GDM1 (cell line): Measurements from ENCODE around the gene ATG13.
"Not testable (repeated sequence)": the region's sequence is repeated elsewhere in the genome, so short reads cannot be mapped to it uniquely, and the experiment has no call there.

ENCODE experiments used
- DNase-seq: peaks from one replicate; lab custom pipeline; 2025; lab: John Stamatoyannopoulos, UW

ATG13 gene

GRCh38 chr11:46643986-46644385 lies 26.6 kb downstream of the ATG13 start:
- no peak for DNase-seq

- DNase-seq: no peak
Observed at GRCh38 chr11:46649180-46649738, 31.9 kb downstream of the ATG13 start.

- DNase-seq: no peak
Observed at GRCh38 chr11:46655631-46656030, 38.3 kb downstream of the ATG13 start.

- no peak for DNase-seq
Observed at GRCh38 chr11:46657186-46657585, 39.8 kb downstream of the ATG13 start.

GRCh38 chr11:46658259-46658658 lies 40.9 kb downstream of the ATG13 start:
- DNase-seq: no peak

GRCh38 chr11:46659908-46660307 lies 42.6 kb downstream of the ATG13 start:
- DNase-seq: no peak

- no peak for DNase-seq
Observed at GRCh38 chr11:46661836-46662235, 44.5 kb downstream of the ATG13 start.

GRCh38 chr11:46662366-46662765 lies 45.0 kb downstream of the ATG13 start:
- no peak for DNase-seq

- no peak for DNase-seq
Observed at GRCh38 chr11:46663277-46663940, 46.1 kb downstream of the ATG13 start.

- DNase-seq: no peak
Observed at GRCh38 chr11:46664612-46665011, 47.3 kb downstream of the ATG13 start.

GRCh38 chr11:46665356-46665755 lies 48.0 kb downstream of the ATG13 start:
- no peak for DNase-seq

GRCh38 chr11:46666516-46666915 lies 49.2 kb downstream of the ATG13 start:
- DNase-seq: no peak

- DNase-seq: no peak
Observed at GRCh38 chr11:46667043-46667481, 49.7 kb downstream of the ATG13 start.

GRCh38 chr11:46668480-46669085 lies 51.2 kb downstream of the ATG13 start:
- DNase-seq: no peak

- no peak for DNase-seq
Observed at GRCh38 chr11:46669711-46670139, 52.4 kb downstream of the ATG13 start.

- DNase-seq: not testable (repeated sequence)
Observed at GRCh38 chr11:46670521-46670920, 53.2 kb downstream of the ATG13 start.

GRCh38 chr11:46671958-46672315 lies 54.6 kb downstream of the ATG13 start:
- DNase-seq: no peak

GRCh38 chr11:46672381-46672839 lies 55.1 kb downstream of the ATG13 start:
- DNase-seq: no peak

- no peak for DNase-seq
Observed at GRCh38 chr11:46673713-46674462, 56.5 kb downstream of the ATG13 start.

- DNase-seq: peak; percentile 13
Observed at GRCh38 chr11:46674463-46675287, 57.3 kb downstream of the ATG13 start.

GRCh38 chr11:46675288-46675851 lies 58.0 kb downstream of the ATG13 start:
- no peak for DNase-seq

- DNase-seq: no peak
Observed at GRCh38 chr11:46675949-46676348, 58.6 kb downstream of the ATG13 start.
